Small intestine (tissue), 7 donors: ENCODE results near the gene NUP43. TPM values are rescaled to one million over a fixed set of nuclear protein-coding genes. Genes with fewer than 3 reads are reported as not detected.
"Not testable (repeated sequence)": the region's sequence is repeated elsewhere in the genome, so short reads cannot be mapped to it uniquely, and the experiment has no call there.

ENCODE experiments used
- DNase-seq, 2 donors: peaks; one replicate each; pipeline versions ENCODE4 v3.0.0 to v3.0.0-alpha.2; 2013
- FAIRE-seq: peaks from 2 replicates; lab custom pipeline; 2012; peaks lifted over from hg19 to GRCh38; lab: Jason Lieb, UNC
- H3K27ac ChIP-seq, 3 donors: one replicate each; pipeline ENCODE4 v1.5.1; 2013; ENCODE audit warnings: low read length in 2 of 3, mild to moderate bottlenecking in 2 of 3, control low read depth in 1 of 3, inconsistent platforms in 1 of 3, low read depth in 1 of 3, moderate library complexity in 1 of 3
- H3K27me3 ChIP-seq, 3 donors: one replicate each; pipeline ENCODE4 v1.6.1; 2013; ENCODE audit warnings: low read length in 3 of 3, inconsistent platforms in 1 of 3; ENCODE audit not compliant: control insufficient read depth in 3 of 3, insufficient read depth in 3 of 3
- H3K36me3 ChIP-seq, 3 donors: one replicate each; pipeline ENCODE4 v1.6.1; 2013; ENCODE audit warnings: low read length in 3 of 3, inconsistent platforms in 1 of 3, low read depth in 1 of 3, mild to moderate bottlenecking in 1 of 3, moderate library complexity in 1 of 3; ENCODE audit not compliant: control insufficient read depth in 3 of 3, insufficient read depth in 2 of 3
- H3K4me1 ChIP-seq, 3 donors: one replicate each; pipeline ENCODE4 v1.6.1; 2013; ENCODE audit warnings: low read length in 2 of 3, inconsistent platforms in 1 of 3, low read depth in 1 of 3, mild to moderate bottlenecking in 1 of 3, moderate library complexity in 1 of 3; ENCODE audit not compliant: control insufficient read depth in 3 of 3, insufficient read depth in 2 of 3
- H3K4me3 ChIP-seq, 3 donors: one replicate each; pipeline ENCODE4 v1.5.1; 2013; ENCODE audit warnings: low read length in 3 of 3, control low read depth in 1 of 3, inconsistent platforms in 1 of 3, low read depth in 1 of 3, mild to moderate bottlenecking in 1 of 3, moderate library complexity in 1 of 3
- H3K9me3 ChIP-seq, 2 donors: one replicate each; pipeline ENCODE4 v1.6.1; 2013; ENCODE audit warnings: low read depth in 1 of 2, low read length in 1 of 2; ENCODE audit not compliant: control insufficient read depth in 2 of 2, insufficient read depth in 1 of 2
- WGBS, 3 donors: extraction: QIAGEN DNeasy Blood & Tissue Kit; methylation state at CpG; one replicate each; pipeline ENCODE4 v1.1.7; 2013; 5-methylcytosine and 5-hydroxymethylcytosine counted together
- polyA plus RNA-seq, 4 donors: library from polyadenylated mRNA; stranded (reverse) in 3 of 4; unstranded in 1 of 4; fragments of 200-250 nt in 3 of 4; fragments of 120-200 nt in 1 of 4; gene quantifications; one replicate each; pipeline versions ENCODE4 v1.2.1 to v1.2.3, GENCODE V29; 2013
- donor health status: healthy with polysubstance abuse.
- donor health status: control.
- donor health status: control.
- donor health status: Bipolar disorder and iron deficiency.
- donor health status: healthy.

The NUP43 gene
- polyA plus RNA-seq, 4 donors, result 2.7 to 28.9 (median 7.9) TPM

- no peaks in the 10 kb centered on the region for H3K27me3 ChIP-seq
- FAIRE-seq (no peak), DNase-seq (no peak)
- H3K36me3 ChIP-seq, result peaks cover 0 to 33% (median 2%) of the 10 kb centered on the region in 3 donors
- no peak overlapping the region for H3K27ac ChIP-seq
- no peaks in the 10 kb centered on the region for H3K4me1 ChIP-seq
- no peaks in the 10 kb centered on the region for H3K9me3 ChIP-seq
- 95 to 97% (median 97%) methylated on average over 2 of the region's 2 CpGs for WGBS, 3 donors
- H3K4me3 ChIP-seq, result no peak overlapping the region
Measured at GRCh38 chr6:149699150-149699549, 47.2 kb downstream of the NUP43 start.

DNA sequence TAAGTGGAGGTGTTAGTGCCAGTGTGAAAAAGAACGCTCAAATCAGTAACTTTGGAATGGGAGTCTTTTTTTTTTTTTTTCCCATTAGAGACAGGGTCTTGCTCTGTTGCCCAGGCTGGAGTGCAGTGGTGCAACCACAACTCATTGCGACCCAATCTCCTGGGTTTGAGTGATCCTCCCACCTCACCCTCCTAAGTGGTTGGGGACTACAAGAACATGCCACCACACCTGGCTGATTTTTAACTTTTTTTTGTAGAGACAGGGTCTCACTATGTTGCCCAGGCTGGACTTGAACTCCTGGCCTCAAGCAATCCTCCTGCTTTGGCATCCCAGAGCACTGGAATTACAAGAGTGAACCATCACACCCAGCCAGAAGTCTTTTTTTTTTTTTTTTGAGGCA, 48.2 kb downstream of the NUP43 start:
- no peak for DNase-seq
- Histone ChIP-seq H3K4me3 (no peak overlapping the region), H3K27me3 (no peaks in the 10 kb centered on the region), H3K36me3 (peaks cover 0 to 39% (median 2%) of the 10 kb centered on the region in 3 donors), H3K4me1 (no peaks in the 10 kb centered on the region), H3K27ac (no peak overlapping the region), H3K9me3 (no peaks in the 10 kb centered on the region)
- FAIRE-seq, result no peak
- 93 to 100% (median 96%) methylated on average over 2 of the region's 2 CpGs for WGBS, 3 donors

GRCh38 chr6:149696901-149697300, 49.4 kb downstream of the NUP43 start:
- Histone ChIP-seq H3K27me3 (no peaks in the 10 kb centered on the region), H3K36me3 (peaks cover 0 to 44% (median 2%) of the 10 kb centered on the region in 3 donors), H3K9me3 (no peaks in the 10 kb centered on the region), H3K27ac (no peak overlapping the region), H3K4me1 (no peaks in the 10 kb centered on the region), H3K4me3 (no peak overlapping the region)
- DNase-seq (no peak), FAIRE-seq (no peak)
- 45 to 61% (median 58%) methylated on average over 1 of the region's 1 CpG for whole genome bisulfite sequencing, 3 donors

DNA sequence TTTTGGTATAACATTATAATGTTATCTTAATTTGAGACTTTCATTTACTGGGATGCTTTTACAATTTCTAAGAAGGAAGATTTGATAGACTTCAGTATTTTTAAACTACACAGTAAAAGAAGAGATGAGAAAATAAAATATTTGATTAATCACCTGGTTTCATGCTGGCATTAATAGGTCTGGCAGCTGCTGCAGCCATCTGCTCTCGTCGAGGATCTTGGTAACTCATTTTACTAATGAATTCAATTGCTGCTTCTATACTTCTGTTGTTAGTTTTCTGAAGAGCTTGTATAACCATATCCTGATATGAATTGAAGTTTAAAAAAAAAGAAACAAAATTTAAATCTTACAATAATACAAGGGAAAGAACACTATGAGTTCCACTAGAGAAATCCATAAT, 51.4 kb downstream of the NUP43 start:
- FAIRE-seq (no peak), DNase-seq (no peak)
- Histone ChIP-seq H3K4me3 (no peak overlapping the region), H3K36me3 (peaks cover 0 to 46% (median 4%) of the 10 kb centered on the region in 3 donors), H3K9me3 (no peaks in the 10 kb centered on the region), H3K27ac (no peak overlapping the region), H3K27me3 (no peaks in the 10 kb centered on the region), H3K4me1 (no peaks in the 10 kb centered on the region)
- WGBS, 3 donors, result 83 to 95% (median 88%) methylated on average over 2 of the region's 2 CpGs

DNA sequence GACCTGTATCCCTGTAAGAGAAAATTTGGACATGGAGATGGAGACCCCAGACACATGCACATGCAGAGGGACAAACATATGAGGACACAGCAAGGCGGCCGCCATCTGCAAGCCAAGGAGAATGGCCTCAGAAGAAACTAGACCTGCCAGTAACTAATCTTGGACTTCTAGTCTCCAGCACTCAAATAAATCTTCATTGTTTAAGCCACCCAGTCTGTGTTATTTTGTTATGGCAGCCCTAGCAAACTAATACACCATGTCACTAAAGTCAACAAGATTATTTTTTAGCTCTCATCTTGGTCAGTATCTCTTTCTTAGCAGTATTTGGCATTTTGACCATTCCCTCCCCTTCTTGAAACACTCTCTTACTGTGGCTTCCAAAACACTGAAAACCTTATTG, 55.1 kb downstream of the NUP43 start:
- H3K4me3 ChIP-seq, result no peak overlapping the region
- no peaks in the 10 kb centered on the region for H3K27me3 ChIP-seq
- peaks cover 0 to 47% (median 10%) of the 10 kb centered on the region in 3 donors for H3K36me3 ChIP-seq
- H3K27ac ChIP-seq, result no peak overlapping the region
- H3K9me3 ChIP-seq, result no peaks in the 10 kb centered on the region
- DNase-seq, result no peak
- FAIRE-seq, result no peak
- 98 to 100% (median 100%) methylated on average over 2 of the region's 2 CpGs for WGBS, 3 donors
- no peaks in the 10 kb centered on the region for H3K4me1 ChIP-seq

- Histone ChIP-seq H3K27ac (no peak overlapping the region), H3K9me3 (no peaks in the 10 kb centered on the region), H3K36me3 (peaks cover 7 to 46% (median 20%) of the 10 kb centered on the region in 3 donors), H3K4me1 (no peaks in the 10 kb centered on the region), H3K4me3 (no peak overlapping the region), H3K27me3 (no peaks in the 10 kb centered on the region)
- DNase-seq (no peak), FAIRE-seq (no peak)
- WGBS, 3 donors, result 85 to 89% (median 85%) methylated on average over 7 of the region's 7 CpGs
Measured at GRCh38 chr6:149686230-149686629, 60.1 kb downstream of the NUP43 start.

DNA sequence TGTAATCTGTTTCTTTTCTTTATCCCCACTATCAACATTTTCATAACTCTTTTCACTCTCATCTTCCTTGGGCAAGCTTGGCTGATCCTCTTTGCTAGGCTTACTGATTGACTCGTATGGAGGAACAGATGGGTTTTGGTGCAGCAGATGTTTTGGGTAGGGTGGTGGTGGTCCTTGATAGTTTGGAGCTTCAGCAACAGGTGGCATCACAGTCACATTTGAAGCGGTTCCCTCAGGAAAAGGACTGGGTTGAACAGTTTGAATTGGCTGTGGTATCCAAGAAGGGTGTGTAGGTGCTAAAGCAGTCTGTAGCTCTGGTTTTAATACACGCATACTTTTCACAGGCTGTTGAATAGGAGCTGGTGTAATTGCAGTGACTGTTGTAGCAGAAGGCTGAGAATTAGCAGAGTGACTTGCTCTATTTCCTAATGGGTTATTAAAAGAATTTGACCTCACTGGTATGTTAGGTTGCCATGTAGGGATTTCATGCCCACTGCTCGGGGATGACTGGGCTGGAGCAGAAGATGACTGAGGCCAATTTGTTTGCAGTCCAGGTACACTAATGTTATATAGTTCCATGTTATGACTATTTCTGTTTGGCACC, 63.0 kb downstream of the NUP43 start:
- no peak for DNase-seq
- H3K27me3 ChIP-seq, result no peaks in the 10 kb centered on the region
- no peak overlapping the region for H3K4me3 ChIP-seq
- H3K27ac ChIP-seq, result no peak overlapping the region
- H3K9me3 ChIP-seq, result no peaks in the 10 kb centered on the region
- no peaks in the 10 kb centered on the region for H3K4me1 ChIP-seq
- H3K36me3 ChIP-seq, result peaks cover 7 to 38% (median 18%) of the 10 kb centered on the region in 3 donors
- 93 to 99% (median 97%) methylated on average over 4 of the region's 4 CpGs for WGBS, 3 donors
- FAIRE-seq, result no peak

- not testable (repeated sequence) for FAIRE-seq, H3K4me1 ChIP-seq, DNase-seq, H3K27ac ChIP-seq, H3K9me3 ChIP-seq, H3K4me3 ChIP-seq, H3K27me3 ChIP-seq
- H3K36me3 ChIP-seq, result peaks cover 7 to 33% (median 18%) of the 10 kb centered on the region in 3 donors
- 96 to 98% (median 97%) methylated on average over 14 of the region's 14 CpGs for WGBS, 3 donors
Measured at GRCh38 chr6:149681845-149682244, 64.5 kb downstream of the NUP43 start.

DNA sequence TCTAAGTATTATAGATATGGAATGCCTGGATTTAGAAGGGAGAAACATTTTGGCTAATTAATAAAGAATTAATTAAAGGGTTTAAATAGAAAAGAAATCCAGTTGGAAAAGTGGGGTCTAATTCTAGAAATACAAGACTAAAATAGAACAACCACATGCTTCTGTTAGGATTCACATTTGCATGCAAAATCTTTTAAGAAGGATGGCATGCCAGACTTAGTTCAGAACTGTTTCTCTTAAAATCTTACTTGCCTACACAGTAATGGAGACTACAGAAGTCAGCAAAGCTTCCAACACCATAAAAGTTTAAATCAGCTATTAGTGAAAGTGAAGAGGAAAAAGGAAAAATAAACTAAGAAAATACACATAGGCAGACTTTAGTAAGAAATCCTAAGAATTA, 65.1 kb downstream of the NUP43 start:
- Histone ChIP-seq H3K9me3 (no peaks in the 10 kb centered on the region), H3K27ac (no peak overlapping the region), H3K4me1 (no peaks in the 10 kb centered on the region), H3K4me3 (no peak overlapping the region), H3K27me3 (no peaks in the 10 kb centered on the region), H3K36me3 (peaks cover 7 to 34% (median 18%) of the 10 kb centered on the region in 3 donors)
- DNase-seq (no peak), FAIRE-seq (no peak)
